HG02852 (cell line): ENCODE results near the gene ARPC1B.
"Not testable (repeated sequence)": the region's sequence is repeated elsewhere in the genome, so short reads cannot be mapped to it uniquely, and the experiment has no call there.

ENCODE experiments used
- ATAC-seq: cut with Tn5 transposase; IDR thresholded peaks from one replicate; pipeline ENCODE4 v1.9.1; 2021; ENCODE audit warnings: mild to moderate bottlenecking, moderate library complexity; ENCODE audit not compliant: unreplicated experiment

Gene ARPC1B

GRCh38 chr7:99387239-99387635 is 12.7 kb downstream of the ARPC1B start:
- not testable (repeated sequence) for ATAC-seq

GRCh38 chr7:99387912-99388311 is 13.4 kb downstream of the ARPC1B start:
- ATAC-seq = no peak

- no peak for ATAC-seq
These were observed 15.2 kb downstream of the ARPC1B start for GRCh38 chr7:99389772-99390171.

GRCh38 chr7:99390941-99391602 is 16.5 kb downstream of the ARPC1B start:
- ATAC-seq = no peak

GRCh38 chr7:99392046-99392445 is 17.5 kb downstream of the ARPC1B start:
- ATAC-seq = no peak

GRCh38 chr7:99392659-99393354 is 18.3 kb downstream of the ARPC1B start:
- peak; percentile 45 for ATAC-seq

- no peak for ATAC-seq
These were observed 19.0 kb downstream of the ARPC1B start for GRCh38 chr7:99393355-99394187.

GRCh38 chr7:99394188-99394502 is 19.6 kb downstream of the ARPC1B start:
- no peak for ATAC-seq

GRCh38 chr7:99395616-99396327 is 21.2 kb downstream of the ARPC1B start:
- no peak for ATAC-seq

- no peak for ATAC-seq
These were observed 22.1 kb downstream of the ARPC1B start for GRCh38 chr7:99396418-99397296.

GRCh38 chr7:99397297-99397983 is 22.9 kb downstream of the ARPC1B start:
- ATAC-seq = no peak

- no peak for ATAC-seq
These were observed 24.4 kb downstream of the ARPC1B start for GRCh38 chr7:99398891-99399445.

- no peak for ATAC-seq
These were observed 25.1 kb downstream of the ARPC1B start for GRCh38 chr7:99399597-99399996.

GRCh38 chr7:99402854-99403253 is 28.3 kb downstream of the ARPC1B start:
- ATAC-seq = no peak

- ATAC-seq = no peak
These were observed 29.2 kb downstream of the ARPC1B start for GRCh38 chr7:99403764-99404163.

- ATAC-seq = no peak
These were observed 29.9 kb downstream of the ARPC1B start for GRCh38 chr7:99404235-99404976.

- no peak for ATAC-seq
These were observed 30.4 kb downstream of the ARPC1B start for GRCh38 chr7:99404977-99405320.

- ATAC-seq = no peak
These were observed 32.0 kb downstream of the ARPC1B start for GRCh38 chr7:99406557-99406956.

- no peak for ATAC-seq
These were observed 33.4 kb downstream of the ARPC1B start for GRCh38 chr7:99407872-99408378.
